Skeletal muscle satellite cell (primary cell): ENCODE results near the gene CCDC61.

Source experiments
- H3K27me3 ChIP-seq: 2 replicates; pipeline ENCODE4 v1.7.0; 2013; ENCODE audit warnings: low read length; ENCODE audit not compliant: control insufficient read depth, insufficient read depth
- H3K36me3 ChIP-seq: 2 replicates; pipeline ENCODE4 v1.7.0; 2013; ENCODE audit warnings: mild to moderate bottlenecking, control low read depth, low read length; ENCODE audit not compliant: insufficient read depth
- H3K4me1 ChIP-seq: 2 replicates; pipeline ENCODE4 v1.7.0; 2013; ENCODE audit warnings: low read length; ENCODE audit not compliant: control insufficient read depth, insufficient read depth
- H3K4me2 ChIP-seq: 2 replicates; pipeline ENCODE4 v1.7.0; 2013; ENCODE audit warnings: mild to moderate bottlenecking, low read length
- H3K4me3 ChIP-seq: 2 replicates; pipeline ENCODE4 v1.7.0; 2013; ENCODE audit warnings: low read length
- H3K9ac ChIP-seq: 2 replicates; pipeline ENCODE4 v1.7.0; 2013; ENCODE audit warnings: mild to moderate bottlenecking, low read depth, low read length, moderate library complexity
- H3K9me3 ChIP-seq: replicated peaks from 2 replicates; pipeline ENCODE4 v1.7.0; 2013; ENCODE audit warnings: mild to moderate bottlenecking, control low read depth, low read length

CCDC61 gene

GRCh38 chr19:45976178-45976577 lies 19.1 kb upstream of the CCDC61 start:
- no peak overlapping the region for H3K4me2 ChIP-seq
- H3K27me3 ChIP-seq = peaks cover 68% of the 10 kb centered on the region
- H3K4me3 ChIP-seq = no peak overlapping the region
- no peaks in the 10 kb centered on the region for H3K4me1 ChIP-seq
- no peaks in the 10 kb centered on the region for H3K9me3 ChIP-seq
- H3K36me3 ChIP-seq = no peaks in the 10 kb centered on the region
- no peak overlapping the region for H3K9ac ChIP-seq

- H3K27me3 ChIP-seq = peaks cover 57% of the 10 kb centered on the region
- no peak overlapping the region for H3K4me2 ChIP-seq
- no peaks in the 10 kb centered on the region for H3K36me3 ChIP-seq
- H3K9me3 ChIP-seq = no peaks in the 10 kb centered on the region
- no peaks in the 10 kb centered on the region for H3K4me1 ChIP-seq
- no peak overlapping the region for H3K4me3 ChIP-seq
- H3K9ac ChIP-seq = no peak overlapping the region
Observed at GRCh38 chr19:45978156-45978555, 17.1 kb upstream of the CCDC61 start.

- Histone ChIP-seq H3K4me3 (no peak overlapping the region), H3K4me1 (no peaks in the 10 kb centered on the region), H3K36me3 (no peaks in the 10 kb centered on the region), H3K4me2 (no peak overlapping the region), H3K9ac (no peak overlapping the region), H3K9me3 (no peaks in the 10 kb centered on the region), H3K27me3 (peaks cover 42% of the 10 kb centered on the region)
Observed at GRCh38 chr19:45981350-45981749, 13.9 kb upstream of the CCDC61 start.

GRCh38 chr19:45985321-45985720 lies 9.9 kb upstream of the CCDC61 start:
- H3K4me1 ChIP-seq = no peaks in the 10 kb centered on the region
- no peaks in the 10 kb centered on the region for H3K9me3 ChIP-seq
- H3K36me3 ChIP-seq = no peaks in the 10 kb centered on the region
- peaks cover 35% of the 10 kb centered on the region for H3K27me3 ChIP-seq
- H3K9ac ChIP-seq = no peak overlapping the region
- H3K4me2 ChIP-seq = no peak overlapping the region
- no peak overlapping the region for H3K4me3 ChIP-seq

GRCh38 chr19:45990113-45990728 lies 5.0 kb upstream of the CCDC61 start:
- H3K4me1 ChIP-seq = no peaks in the 10 kb centered on the region
- peaks cover 26% of the 10 kb centered on the region for H3K27me3 ChIP-seq
- H3K9me3 ChIP-seq = no peaks in the 10 kb centered on the region
- H3K4me3 ChIP-seq = no peak overlapping the region
- H3K9ac ChIP-seq = no peak overlapping the region
- H3K36me3 ChIP-seq = no peaks in the 10 kb centered on the region
- no peak overlapping the region for H3K4me2 ChIP-seq

GRCh38 chr19:45994456-45994997 lies 740 bp upstream of the CCDC61 start:
- Histone ChIP-seq H3K9me3 (no peaks in the 10 kb centered on the region), H3K36me3 (no peaks in the 10 kb centered on the region), H3K27me3 (peaks cover 16% of the 10 kb centered on the region), H3K4me3 (peak overlapping the region; percentile 74), H3K9ac (peak overlapping the region; percentile 55), H3K4me2 (peak overlapping the region; percentile 87), H3K4me1 (peaks cover 5% of the 10 kb centered on the region)

- H3K27me3 ChIP-seq = peaks cover 5% of the 10 kb centered on the region
- H3K9ac ChIP-seq = peak overlapping the region; percentile 86
- no peaks in the 10 kb centered on the region for H3K36me3 ChIP-seq
- peak overlapping the region; percentile 85 for H3K4me3 ChIP-seq
- H3K4me1 ChIP-seq = peaks cover 5% of the 10 kb centered on the region
- no peaks in the 10 kb centered on the region for H3K9me3 ChIP-seq
- peak overlapping the region; percentile 95 for H3K4me2 ChIP-seq
Observed at GRCh38 chr19:45995715-45996385, 583 bp downstream of the CCDC61 start.

- Histone ChIP-seq H3K4me1 (peaks cover 5% of the 10 kb centered on the region), H3K27me3 (no peaks in the 10 kb centered on the region), H3K4me3 (no peak overlapping the region), H3K4me2 (no peak overlapping the region), H3K36me3 (peaks cover 4% of the 10 kb centered on the region), H3K9ac (no peak overlapping the region), H3K9me3 (no peaks in the 10 kb centered on the region)
Observed at GRCh38 chr19:45996933-45997332, 1.7 kb downstream of the CCDC61 start.

GRCh38 chr19:45998834-45999233 lies 3.6 kb downstream of the CCDC61 start:
- Histone ChIP-seq H3K36me3 (peaks cover 4% of the 10 kb centered on the region), H3K4me2 (no peak overlapping the region), H3K27me3 (no peaks in the 10 kb centered on the region), H3K4me3 (no peak overlapping the region), H3K9ac (no peak overlapping the region), H3K4me1 (peaks cover 5% of the 10 kb centered on the region), H3K9me3 (no peaks in the 10 kb centered on the region)

GRCh38 chr19:45999653-46000121 lies 4.4 kb downstream of the CCDC61 start:
- peaks cover 5% of the 10 kb centered on the region for H3K4me1 ChIP-seq
- H3K4me3 ChIP-seq = no peak overlapping the region
- H3K27me3 ChIP-seq = no peaks in the 10 kb centered on the region
- no peak overlapping the region for H3K9ac ChIP-seq
- peak overlapping the region; percentile 5 for H3K4me2 ChIP-seq
- H3K36me3 ChIP-seq = peaks cover 4% of the 10 kb centered on the region
- H3K9me3 ChIP-seq = no peaks in the 10 kb centered on the region

- Histone ChIP-seq H3K27me3 (no peaks in the 10 kb centered on the region), H3K4me3 (no peak overlapping the region), H3K9ac (no peak overlapping the region), H3K4me2 (no peak overlapping the region), H3K4me1 (peaks cover 5% of the 10 kb centered on the region), H3K9me3 (no peaks in the 10 kb centered on the region), H3K36me3 (peaks cover 4% of the 10 kb centered on the region)
Observed at GRCh38 chr19:46000491-46001246, 5.4 kb downstream of the CCDC61 start.
